NCI-H1105 treated with DMSO at 0.1 percent for 48 hours (cell line): Measurements from ENCODE around the gene OR52M1.

ENCODE experiments used
- DNase-seq: peaks from one replicate; lab custom pipeline; 2025; lab: John Stamatoyannopoulos, UW

Gene OR52M1

GRCh38 chr11:4569075-4569474, 24.1 kb downstream of the OR52M1 start:
- no peak for DNase-seq

GRCh38 chr11:4576880-4577279, 31.9 kb downstream of the OR52M1 start:
- no peak for DNase-seq

- peak; percentile 77 for DNase-seq
Observed at GRCh38 chr11:4577761-4578160, 32.8 kb downstream of the OR52M1 start.

GRCh38 chr11:4578624-4579023, 33.6 kb downstream of the OR52M1 start:
- DNase-seq, result no peak

GRCh38 chr11:4580124-4580523, 35.1 kb downstream of the OR52M1 start:
- no peak for DNase-seq

- DNase-seq, result no peak
Observed at GRCh38 chr11:4581443-4581842, 36.5 kb downstream of the OR52M1 start, which contains the start of gene OR52I2. Gene OR52I2, plus strand, starts transcription at chr11:4581743.

GRCh38 chr11:4589017-4589416, 44.0 kb downstream of the OR52M1 start:
- DNase-seq, result no peak

GRCh38 chr11:4593739-4594138, 48.7 kb downstream of the OR52M1 start, which contains the start of gene OR52I1:
Gene OR52I1, plus strand, starts transcription at chr11:4594039. Its CDS starts 0 bp downstream, at chr11:4594039.
- no peak for DNase-seq
